Stimulated activated CD8-positive, alpha-beta memory T cell treated with anti-CD3 and anti-CD28 coated beads, Interleukin-12 subunit alpha, Interleukin-12 subunit beta, amount 100 ng/mL, for 4 hours (primary cell): ENCODE measurements around the gene SRP68.
"Not testable (repeated sequence)": the region's sequence is repeated elsewhere in the genome, so short reads cannot be mapped to it uniquely, and the experiment has no call there.

Experiments used
- DNase-seq: peaks from one replicate; pipeline ENCODE4 v3.0.0-alpha.2; 2020; ENCODE audit warnings: low read depth

Gene SRP68

GRCh38 chr17:76076765-76077583 lies 4.7 kb upstream of the SRP68 start:
- DNase-seq, result no peak

- DNase-seq, result no peak
Measured at GRCh38 chr17:76076146-76076764, 3.9 kb upstream of the SRP68 start.

- DNase-seq, result no peak
Measured at GRCh38 chr17:76075364-76076145, 3.2 kb upstream of the SRP68 start.

GRCh38 chr17:76074390-76075363 lies 2.4 kb upstream of the SRP68 start, which contains the start of gene GALR2:
Gene GALR2, plus strand, starts transcription at chr17:76074781. Its CDS starts 103 bp downstream, at chr17:76074884.
- no peak for DNase-seq

- DNase-seq, result no peak
Measured at GRCh38 chr17:76071531-76072147, 678 bp downstream of the SRP68 start.

GRCh38 chr17:76065775-76066174 lies 6.5 kb downstream of the SRP68 start:
- DNase-seq, result no peak

- DNase-seq, result no peak
Measured at GRCh38 chr17:76063875-76064546, 8.3 kb downstream of the SRP68 start.

- not testable (repeated sequence) for DNase-seq
Measured at GRCh38 chr17:76058264-76058663, 14.1 kb downstream of the SRP68 start.

- DNase-seq, result no peak
Measured at GRCh38 chr17:76056882-76057281, 15.4 kb downstream of the SRP68 start.

GRCh38 chr17:76054112-76054476 lies 18.2 kb downstream of the SRP68 start:
- DNase-seq, result no peak

- no peak for DNase-seq
Measured at GRCh38 chr17:76053246-76054111, 18.8 kb downstream of the SRP68 start.

GRCh38 chr17:76051561-76051960 lies 20.8 kb downstream of the SRP68 start:
- no peak for DNase-seq

- DNase-seq, result no peak
Measured at GRCh38 chr17:76050538-76051467, 21.5 kb downstream of the SRP68 start.

- no peak for DNase-seq
Measured at GRCh38 chr17:76049836-76050537, 22.3 kb downstream of the SRP68 start.

- no peak for DNase-seq
Measured at GRCh38 chr17:76049239-76049638, 23.1 kb downstream of the SRP68 start.

- DNase-seq, result no peak
Measured at GRCh38 chr17:76048711-76049110, 23.6 kb downstream of the SRP68 start.

- no peak for DNase-seq
Measured at GRCh38 chr17:76048025-76048605, 24.2 kb downstream of the SRP68 start.
